Common myeloid progenitor, CD34-positive (primary cell): ENCODE results near the gene MRPL50.

ENCODE experiments used
- CTCF ChIA-PET: fragments of 350-600 bp; sonication (Branson Sonifier 250); formaldehyde crosslinking; loops from one replicate; lab custom pipeline; 2021; ENCODE audit warnings: antibody characterized with exemption; lab: Charles Lee
- POLR2A ChIA-PET: fragments of 350-600 bp; sonication (Branson Sonifier 250); formaldehyde crosslinking; loops from one replicate; lab custom pipeline; 2021; ENCODE audit warnings: antibody characterized with exemption; lab: Charles Lee
- DNase-seq, 3 donors: peaks; one replicate each; pipeline versions ENCODE4 v3.0.0 to v3.0.0-alpha.2; 2013
- H3K27ac ChIP-seq, 2 experiments: 1 replicate in 1 of 2; 2 replicates in 1 of 2; pipeline ENCODE4 v1.7.0; 2013; ENCODE audit warnings: inconsistent platforms in 2 of 2, low read length in 2 of 2, mild to moderate bottlenecking in 2 of 2, low read depth in 1 of 2, moderate library complexity in 1 of 2; ENCODE audit not compliant: severe bottlenecking in 2 of 2, insufficient read depth in 1 of 2, poor library complexity in 1 of 2
- H3K27me3 ChIP-seq, 5 experiments: replicated peaks in 2 of 5; 1 replicate in 3 of 5; 2 replicates in 2 of 5; pipeline versions ENCODE4 v1.6.1 to v1.7.0; 2013; ENCODE audit warnings: low read length in 4 of 5, mild to moderate bottlenecking in 2 of 5, moderate library complexity in 2 of 5, inconsistent platforms in 1 of 5; ENCODE audit not compliant: insufficient read depth in 5 of 5, control insufficient read depth in 4 of 5
- H3K36me3 ChIP-seq, 4 experiments: 1 replicate in 2 of 4; 2 replicates in 2 of 4; pipeline versions ENCODE4 v1.6.1 to v1.7.0; 2013; ENCODE audit warnings: low read length in 3 of 4, control low read depth in 1 of 4, mild to moderate bottlenecking in 1 of 4; ENCODE audit not compliant: control insufficient read depth in 4 of 4, insufficient read depth in 4 of 4
- H3K4me1 ChIP-seq, 4 experiments: 1 replicate in 3 of 4; 2 replicates in 1 of 4; pipeline versions ENCODE4 v1.6.1 to v1.7.1; 2013; ENCODE audit warnings: low read length in 3 of 4, mild to moderate bottlenecking in 3 of 4, control low read depth in 1 of 4, inconsistent platforms in 1 of 4, moderate library complexity in 1 of 4; ENCODE audit not compliant: control insufficient read depth in 4 of 4, insufficient read depth in 4 of 4; ENCODE audit errors: control extremely low read depth in 1 of 4
- H3K4me3 ChIP-seq, 7 experiments: 1 replicate in 4 of 7; 2 replicates in 3 of 7; pipeline versions ENCODE4 v1.5.1 to v1.7.0; 2013; ENCODE audit warnings: mild to moderate bottlenecking in 7 of 7, low read length in 6 of 7, moderate library complexity in 6 of 7, inconsistent platforms in 2 of 7, low read depth in 2 of 7, control low read depth in 1 of 7; ENCODE audit not compliant: insufficient read depth in 4 of 7, control insufficient read depth in 1 of 7; ENCODE audit errors: extremely low read depth in 1 of 7
- H3K9me3 ChIP-seq, 5 experiments: 1 replicate in 4 of 5; 2 replicates in 1 of 5; pipeline versions ENCODE4 v1.6.1 to v1.7.1; 2013; ENCODE audit warnings: low read length in 4 of 5, mild to moderate bottlenecking in 2 of 5, inconsistent platforms in 1 of 5, low read depth in 1 of 5, moderate library complexity in 1 of 5; ENCODE audit not compliant: control insufficient read depth in 4 of 5, insufficient read depth in 2 of 5; ENCODE audit errors: control extremely low read depth in 1 of 5
- WGBS: methylation state at CpG from one replicate; pipeline ENCODE4 v1.1.5; 2013; ENCODE audit not compliant: insufficient coverage; 5-methylcytosine and 5-hydroxymethylcytosine counted together

Gene MRPL50

DNA sequence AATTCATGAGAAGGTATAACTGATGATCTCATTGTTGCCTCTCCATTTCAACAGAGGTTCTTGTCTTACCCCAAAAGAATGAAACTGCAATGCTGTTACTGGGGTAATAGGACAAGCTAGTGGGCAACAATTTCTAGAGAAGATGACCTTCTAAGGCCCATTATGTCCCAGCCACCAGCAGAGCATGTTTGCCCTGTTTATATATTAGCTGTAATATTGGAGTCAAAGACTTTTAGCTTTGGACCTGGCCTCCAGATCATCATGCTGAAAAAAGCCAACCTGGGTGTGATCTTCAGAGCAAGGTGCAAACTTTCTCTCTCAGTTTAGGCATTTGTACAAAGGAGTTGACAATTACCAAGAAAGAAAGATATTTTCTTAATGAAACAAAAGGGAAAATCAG lies 33.8 kb upstream of the MRPL50 start:
- DNase-seq, result no peak
- H3K27ac ChIP-seq, result no peak overlapping the region
- CTCF ChIA-PET, result interaction anchor here (0.9 to 1.3 kb wide), 2 partner anchors 13 to 17 kb away, joined by 3 to 7 read pairs; no protein-coding TSS in a partner anchor
- POLR2A ChIA-PET, result no interaction called here
- no peaks in the 10 kb centered on the region for H3K36me3 ChIP-seq
- peaks cover 0 to 9% (median 0%) of the 10 kb centered on the region in 5 experiments for H3K27me3 ChIP-seq
- H3K4me1 ChIP-seq, result no peaks in the 10 kb centered on the region
- no peak overlapping the region for H3K4me3 ChIP-seq
- no peaks in the 10 kb centered on the region for H3K9me3 ChIP-seq

DNA sequence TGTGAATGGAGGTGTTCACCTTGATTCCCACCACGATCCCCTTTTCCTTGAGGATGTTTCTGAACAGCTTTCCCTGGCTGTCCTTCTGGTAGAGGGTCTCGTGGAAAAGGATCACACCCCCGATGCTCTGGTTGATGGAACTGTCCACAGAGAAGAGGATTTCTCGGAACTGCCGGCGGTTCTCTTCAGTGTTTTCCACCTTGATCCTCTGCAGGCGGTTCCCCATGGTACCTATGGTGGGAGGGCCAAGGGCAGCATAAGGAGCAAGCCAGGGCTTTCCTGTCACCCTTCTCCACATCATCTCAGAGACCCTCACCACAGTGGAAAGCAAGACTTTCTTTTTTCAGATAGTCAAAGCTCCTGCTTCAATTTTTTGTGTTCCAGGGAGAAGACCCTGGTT lies 31.3 kb upstream of the MRPL50 start:
- H3K27me3 ChIP-seq, result peaks cover 0 to 7% (median 0%) of the 10 kb centered on the region in 5 experiments
- H3K4me3 ChIP-seq, result no peak overlapping the region
- ChIA-PET CTCF (no interaction called here), POLR2A (no interaction called here)
- H3K27ac ChIP-seq, result no peak overlapping the region
- no peaks in the 10 kb centered on the region for H3K36me3 ChIP-seq
- DNase-seq, result no peak
- H3K4me1 ChIP-seq, result no peaks in the 10 kb centered on the region
- H3K9me3 ChIP-seq, result peaks cover 0 to 2% (median 0%) of the 10 kb centered on the region in 5 experiments
- WGBS, result 99% methylated on average over 7 of the region's 7 CpGs

DNA sequence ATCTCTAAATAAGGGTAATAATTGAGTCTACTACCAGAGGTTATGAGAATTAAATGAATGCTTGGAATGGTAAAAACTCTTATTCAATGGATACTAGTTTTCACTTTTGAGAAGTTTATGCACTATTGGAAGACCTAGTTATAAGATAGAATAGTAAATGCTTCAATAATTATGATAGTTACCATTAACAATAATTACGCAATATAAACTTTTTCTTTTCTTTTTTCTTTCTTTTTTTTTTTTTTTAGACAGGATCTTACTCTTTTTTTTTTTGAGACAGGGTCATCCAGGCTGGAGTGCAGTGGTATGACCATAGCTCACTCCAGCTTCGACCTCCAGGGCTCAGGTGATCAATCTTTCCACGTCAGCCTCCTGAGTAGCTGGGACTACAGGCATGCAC lies 30.5 kb upstream of the MRPL50 start:
- 94% methylated on average over 2 of the region's 3 CpGs for WGBS
- H3K4me1 ChIP-seq, result no peaks in the 10 kb centered on the region
- ChIA-PET POLR2A (no interaction called here), CTCF (no interaction called here)
- H3K27ac ChIP-seq, result no peak overlapping the region
- peaks cover 0 to 4% (median 0%) of the 10 kb centered on the region in 5 experiments for H3K27me3 ChIP-seq
- no peak for DNase-seq
- no peaks in the 10 kb centered on the region for H3K36me3 ChIP-seq
- H3K9me3 ChIP-seq, result peaks cover 0 to 2% (median 0%) of the 10 kb centered on the region in 5 experiments
- no peak overlapping the region for H3K4me3 ChIP-seq

DNA sequence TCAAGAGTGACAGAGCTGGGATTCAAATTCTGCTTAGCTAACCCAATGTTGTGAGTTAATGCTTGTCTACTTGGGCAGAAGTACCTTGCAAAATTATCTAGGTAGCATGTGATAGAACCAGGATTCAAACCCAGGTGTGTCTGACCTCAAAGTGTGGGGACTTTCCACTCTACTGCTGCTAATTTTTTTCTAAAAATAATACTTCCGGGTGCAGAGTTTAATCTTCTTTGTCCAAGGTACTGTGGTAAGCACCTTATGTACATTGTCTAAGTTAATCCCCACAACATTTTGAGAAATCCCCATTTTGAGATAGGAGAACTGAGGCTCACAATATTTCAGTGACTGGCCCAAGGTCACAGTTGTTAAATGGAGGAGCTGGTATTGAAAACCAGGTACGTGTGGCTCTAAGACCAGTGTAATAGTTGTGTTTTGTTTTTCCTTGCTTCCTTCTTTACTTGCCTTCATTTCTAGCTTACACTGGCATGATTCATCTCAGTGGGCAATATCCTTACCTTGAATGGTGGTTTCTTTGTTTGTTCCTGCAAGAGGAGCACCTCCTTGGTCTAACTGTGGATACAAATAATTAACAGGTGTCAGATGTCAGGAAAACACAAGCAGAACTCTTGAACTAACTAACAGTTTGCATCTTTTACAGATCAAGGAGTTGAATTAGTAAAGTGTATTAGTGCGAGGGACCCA lies 29.7 kb upstream of the MRPL50 start:
- ChIA-PET POLR2A (no interaction called here), CTCF (no interaction called here)
- Histone ChIP-seq H3K36me3 (no peaks in the 10 kb centered on the region), H3K4me3 (no peak overlapping the region), H3K27ac (no peak overlapping the region), H3K27me3 (peaks cover 0 to 4% (median 0%) of the 10 kb centered on the region in 5 experiments), H3K4me1 (no peaks in the 10 kb centered on the region), H3K9me3 (peaks cover 0 to 2% (median 0%) of the 10 kb centered on the region in 5 experiments)
- no peak for DNase-seq
- no CpG with 5 or more reads among the region's 3 CpGs for WGBS

DNA sequence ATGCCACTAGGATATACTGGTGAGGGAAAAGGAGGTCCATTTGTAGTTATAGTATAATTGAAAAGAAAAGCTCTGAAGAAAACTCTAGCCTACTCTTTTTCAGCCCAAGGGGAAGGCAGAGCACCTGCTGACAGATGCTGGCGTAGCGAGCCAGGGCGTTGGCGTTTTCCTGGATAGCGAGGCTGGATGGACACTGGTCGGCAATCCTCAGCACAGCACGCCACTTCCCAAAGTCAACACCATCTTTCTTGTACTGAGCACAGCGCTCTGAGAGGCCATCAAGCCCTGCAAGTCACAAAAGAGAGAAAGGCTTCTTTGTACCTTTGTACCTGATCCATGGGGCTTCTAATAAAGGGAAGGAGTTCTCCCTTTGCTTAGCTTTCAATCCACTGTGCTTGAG lies 28.9 kb upstream of the MRPL50 start:
- Histone ChIP-seq H3K27me3 (peaks cover 0 to 2% (median 0%) of the 10 kb centered on the region in 5 experiments), H3K36me3 (no peaks in the 10 kb centered on the region), H3K4me3 (no peak overlapping the region), H3K27ac (no peak overlapping the region), H3K9me3 (peaks cover 0 to 2% (median 0%) of the 10 kb centered on the region in 5 experiments), H3K4me1 (no peaks in the 10 kb centered on the region)
- POLR2A ChIA-PET, result no interaction called here
- DNase-seq, result no peak
- CTCF ChIA-PET, result interaction anchor here (1.1 to 1.2 kb wide), 2 partner anchors 13 to 22 kb away, joined by 3 to 4 read pairs; no protein-coding TSS in a partner anchor
- 97% methylated on average over 8 of the region's 8 CpGs for WGBS

DNA sequence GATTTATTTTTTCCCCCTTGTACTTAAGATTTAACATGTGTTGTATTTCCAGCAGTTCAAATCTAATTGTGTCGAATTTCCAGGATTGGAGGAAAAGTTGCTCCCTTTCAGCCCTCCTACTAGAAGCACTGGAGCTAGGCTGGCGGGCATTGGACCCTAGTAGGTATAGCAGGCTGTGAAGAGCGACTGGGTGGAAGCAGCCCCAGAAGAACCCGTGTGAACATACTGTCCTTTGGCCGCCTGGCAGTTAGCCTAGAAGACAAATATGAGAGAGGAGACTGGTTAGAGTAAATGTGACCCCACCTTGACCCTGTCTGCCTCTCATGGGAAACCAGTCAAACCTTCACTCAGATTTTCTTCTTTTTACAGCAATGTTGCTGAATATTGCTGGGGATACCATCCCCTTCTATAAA lies 23.2 kb upstream of the MRPL50 start:
- WGBS, result 92% methylated on average over 2 of the region's 5 CpGs
- H3K27ac ChIP-seq, result no peak overlapping the region
- peaks cover 0 to 3% (median 0%) of the 10 kb centered on the region in 4 experiments for H3K4me1 ChIP-seq
- no peaks in the 10 kb centered on the region for H3K36me3 ChIP-seq
- CTCF ChIA-PET, result interaction anchor here (1.2 to 1.6 kb wide), 2 partner anchors 11 to 37 kb away, joined by 3 to 4 read pairs; no protein-coding TSS in a partner anchor
- H3K9me3 ChIP-seq, result peaks cover 0 to 2% (median 0%) of the 10 kb centered on the region in 5 experiments
- H3K4me3 ChIP-seq, result no peak overlapping the region
- no peak for DNase-seq
- POLR2A ChIA-PET, result no interaction called here
- H3K27me3 ChIP-seq, result no peaks in the 10 kb centered on the region

DNA sequence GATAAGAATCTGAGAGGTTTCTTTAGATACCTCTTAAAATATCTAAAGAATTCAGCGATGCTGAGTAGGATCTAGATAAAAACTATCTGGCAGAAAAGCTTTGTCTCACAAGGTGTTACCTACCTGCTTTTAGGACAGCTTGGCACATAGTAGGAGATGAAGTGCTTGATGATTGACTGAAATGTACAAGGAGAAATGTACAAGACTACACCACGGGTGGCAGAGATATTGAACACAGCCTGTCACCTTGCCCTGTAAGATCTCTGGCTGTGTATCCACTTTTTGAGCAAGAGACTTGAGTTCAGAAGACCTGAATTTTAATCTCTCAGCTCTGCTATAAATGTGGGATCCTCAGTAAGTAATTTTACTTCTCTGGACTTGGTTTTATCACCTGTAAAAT lies 21.4 kb upstream of the MRPL50 start:
- Histone ChIP-seq H3K4me1 (peaks cover 0 to 3% (median 0%) of the 10 kb centered on the region in 4 experiments), H3K9me3 (peaks cover 0 to 8% (median 4%) of the 10 kb centered on the region in 5 experiments), H3K27ac (no peak overlapping the region), H3K27me3 (no peaks in the 10 kb centered on the region), H3K36me3 (peaks cover 0 to 3% (median 0%) of the 10 kb centered on the region in 4 experiments), H3K4me3 (no peak overlapping the region)
- CTCF ChIA-PET, result interaction anchor here (1.1 to 1.3 kb wide), 2 partner anchors 12 to 32 kb away, joined by 3 read pairs; no protein-coding TSS in a partner anchor
- no CpG with 5 or more reads among the region's 2 CpGs for WGBS
- POLR2A ChIA-PET, result no interaction called here
- DNase-seq, result no peak
